Upper lobe of right lung (tissue), 1 donor: Measurements from ENCODE around the gene ZNF70. TPM values are rescaled to one million over a fixed set of nuclear protein-coding genes. Genes with fewer than 3 reads are reported as not detected.

Experiments used
- ATAC-seq: fragments of 200-7000 bp; cut with Tn5 transposase; one replicate; pipeline ENCODE4 v1.9.1; 2020; ENCODE audit warnings: mild to moderate bottlenecking, moderate library complexity
- DNase-seq: peaks from one replicate; pipeline ENCODE4 v3.0.0-alpha.2; 2020
- H3K27ac ChIP-seq: fragments of 200-600 bp; one replicate; pipeline ENCODE4 v1.8.0; 2022
- H3K27me3 ChIP-seq: fragments of 200-600 bp; one replicate; pipeline ENCODE4 v1.8.0; 2022; ENCODE audit warnings: mild to moderate bottlenecking
- H3K36me3 ChIP-seq: fragments of 200-600 bp; one replicate; pipeline ENCODE4 v1.8.0; 2022
- H3K4me1 ChIP-seq: fragments of 200-600 bp; one replicate; pipeline ENCODE4 v1.8.0; 2022
- H3K4me3 ChIP-seq: fragments of 200-600 bp; one replicate; pipeline ENCODE4 v1.8.0; 2022; ENCODE audit warnings: mild to moderate bottlenecking
- H3K9me3 ChIP-seq: fragments of 200-600 bp; one replicate; pipeline ENCODE4 v1.8.0; 2022
- intact Hi-C: fragments of 100-400 bp; cut with DNase I; formaldehyde crosslinking; loops from one replicate; pipeline ENCODE4 v1.11.0; 2022
- long read RNA-seq: library from polyadenylated mRNA; unstranded; transcript quantifications from one replicate; pipeline ENCODE4 v2.0.0, GENCODE V29; 2021
- total RNA-seq: library from RNA; stranded (reverse); fragmentation: NEBNext Ultra II Directional; extraction: Animal tissue kit (Norgen Biotek cat#: 25700); gene quantifications from one replicate; pipeline ENCODE4 v1.2.1, GENCODE V29; 2021
- TF ChIP-seq, protein P1 (sequence below): fragments of 200-600 bp; IDR thresholded peaks from one replicate; pipeline ENCODE4 v1.8.0; 2022; ENCODE audit warnings: antibody characterized with exemption
- donor health status: DM: no; HTN: yes; CAD: no; lungs with severe emphysema.

Gene ZNF70
- 6.1 TPM for total RNA-seq
- long read RNA-seq, full-length matches to known transcripts, result 1 of 2 reads
- long read RNA-seq, partial matches to known transcripts, result 0 of 2 reads
- long read RNA-seq, other reads (novel, unspliced or antisense), result 1 of 2 reads

DNA sequence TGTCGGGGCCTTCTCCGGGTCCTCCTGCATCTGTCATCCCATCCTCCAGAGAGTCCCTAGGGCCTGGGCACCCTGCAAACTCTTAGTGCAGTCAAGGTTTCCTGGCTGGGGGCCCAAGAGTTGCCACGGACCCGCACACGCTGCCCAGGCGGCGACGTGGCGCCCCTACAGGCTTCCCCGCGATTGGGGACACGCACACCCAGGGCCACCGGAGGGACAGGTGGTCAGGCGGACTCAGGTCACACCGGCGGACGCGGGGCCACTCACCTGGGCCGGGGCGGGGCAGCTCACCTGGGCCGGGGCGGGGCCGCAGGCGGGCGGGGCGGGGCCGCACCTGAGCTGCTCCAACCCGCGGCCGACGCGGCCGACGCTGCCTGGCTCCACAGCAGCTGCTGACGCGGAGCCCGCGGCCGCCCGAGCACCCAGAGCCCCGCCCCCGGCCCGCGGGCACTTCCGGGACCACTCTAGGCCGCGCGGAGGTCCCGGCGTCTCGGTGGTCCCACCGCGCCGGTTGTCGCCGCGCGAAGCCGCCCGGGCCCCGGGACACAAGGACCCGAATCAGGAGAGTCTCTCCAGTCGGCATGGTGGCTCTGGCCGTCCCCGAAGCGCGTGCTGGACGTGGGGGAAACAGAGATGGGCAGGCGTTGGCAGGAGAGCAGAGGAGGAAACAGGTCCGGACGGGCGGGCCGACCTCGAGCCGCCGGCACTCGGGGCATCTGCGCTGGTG, at the start of gene ZNF70:
Gene ZNF70, minus strand, starts transcription at position 399 of the 727 bp plus-strand sequence. CDS start 5,972 bp downstream, outside the sequence.
- no peaks in the 10 kb centered on the region for H3K27me3 ChIP-seq
- ATAC-seq, result peak; percentile 97
- peak within 1 kb of the TSS; percentile 94 for H3K27ac ChIP-seq
- DNase-seq, result peak; percentile 96
- peaks cover 8% of the 10 kb centered on the region for H3K4me1 ChIP-seq
- H3K36me3 ChIP-seq, result no peaks in the 10 kb centered on the region
- H3K4me3 ChIP-seq, result peak within 1 kb of the TSS; percentile 75
- intact Hi-C loops, result no loop called here
- H3K9me3 ChIP-seq, result no peaks in the 10 kb centered on the region
- TF ChIP-seq, protein P1, sequence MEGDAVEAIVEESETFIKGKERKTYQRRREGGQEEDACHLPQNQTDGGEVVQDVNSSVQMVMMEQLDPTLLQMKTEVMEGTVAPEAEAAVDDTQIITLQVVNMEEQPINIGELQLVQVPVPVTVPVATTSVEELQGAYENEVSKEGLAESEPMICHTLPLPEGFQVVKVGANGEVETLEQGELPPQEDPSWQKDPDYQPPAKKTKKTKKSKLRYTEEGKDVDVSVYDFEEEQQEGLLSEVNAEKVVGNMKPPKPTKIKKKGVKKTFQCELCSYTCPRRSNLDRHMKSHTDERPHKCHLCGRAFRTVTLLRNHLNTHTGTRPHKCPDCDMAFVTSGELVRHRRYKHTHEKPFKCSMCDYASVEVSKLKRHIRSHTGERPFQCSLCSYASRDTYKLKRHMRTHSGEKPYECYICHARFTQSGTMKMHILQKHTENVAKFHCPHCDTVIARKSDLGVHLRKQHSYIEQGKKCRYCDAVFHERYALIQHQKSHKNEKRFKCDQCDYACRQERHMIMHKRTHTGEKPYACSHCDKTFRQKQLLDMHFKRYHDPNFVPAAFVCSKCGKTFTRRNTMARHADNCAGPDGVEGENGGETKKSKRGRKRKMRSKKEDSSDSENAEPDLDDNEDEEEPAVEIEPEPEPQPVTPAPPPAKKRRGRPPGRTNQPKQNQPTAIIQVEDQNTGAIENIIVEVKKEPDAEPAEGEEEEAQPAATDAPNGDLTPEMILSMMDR, result peak; percentile 26

DNA sequence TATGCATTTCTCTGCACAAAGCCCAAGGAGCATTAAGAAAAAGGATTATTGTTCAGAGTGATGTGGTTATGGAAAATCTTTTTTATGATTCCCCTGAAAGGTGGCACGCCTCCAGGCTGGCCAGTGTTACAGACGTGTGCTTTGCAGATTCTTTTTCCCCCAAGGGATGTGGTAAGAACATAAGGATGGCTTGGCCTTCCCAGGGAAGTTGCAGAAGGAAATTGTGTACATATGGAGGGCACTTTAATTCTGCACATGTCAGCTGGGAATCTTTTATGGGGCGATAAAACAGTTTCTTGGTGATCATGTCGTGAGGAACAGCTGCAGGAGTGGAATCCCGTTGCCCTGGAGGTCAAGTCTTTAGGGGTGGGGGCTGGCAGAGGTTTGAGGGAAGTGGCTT, 45.5 kb upstream of the ZNF70 start:
- Histone ChIP-seq H3K4me1 (peaks cover 4% of the 10 kb centered on the region), H3K27ac (no peak overlapping the region), H3K4me3 (no peak overlapping the region), H3K9me3 (no peaks in the 10 kb centered on the region), H3K36me3 (peaks cover 86% of the 10 kb centered on the region), H3K27me3 (no peaks in the 10 kb centered on the region)
- TF ChIP-seq, protein P1, result no peak
- intact Hi-C loops, result no loop called here
- ATAC-seq (no peak), DNase-seq (no peak)

DNA sequence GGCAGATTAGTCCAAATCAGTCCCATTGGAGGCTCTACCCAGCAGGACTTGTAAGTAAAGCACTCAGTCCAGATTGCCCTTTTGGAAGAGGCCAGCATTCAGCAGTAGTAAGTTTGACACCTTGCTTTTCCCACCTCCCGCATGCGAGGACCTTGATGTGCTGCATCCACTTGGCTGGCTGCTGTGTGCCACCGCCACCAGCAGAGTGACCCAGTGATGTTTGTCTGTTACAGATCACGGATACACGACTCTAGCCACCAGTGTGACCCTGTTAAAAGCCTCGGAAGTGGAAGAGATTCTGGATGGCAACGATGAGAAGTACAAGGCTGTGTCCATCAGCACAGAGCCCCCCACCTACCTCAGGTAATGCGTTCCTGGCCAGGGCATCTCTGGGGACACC, 42.4 kb upstream of the ZNF70 start:
- intact Hi-C loops, result no loop called here
- no peaks in the 10 kb centered on the region for H3K9me3 ChIP-seq
- no peak overlapping the region for H3K27ac ChIP-seq
- H3K4me1 ChIP-seq, result peaks cover 12% of the 10 kb centered on the region
- DNase-seq (no peak), ATAC-seq (no peak)
- peaks cover 60% of the 10 kb centered on the region for H3K36me3 ChIP-seq
- no peaks in the 10 kb centered on the region for H3K27me3 ChIP-seq
- no peak overlapping the region for H3K4me3 ChIP-seq
- TF ChIP-seq, protein P1, result no peak

DNA sequence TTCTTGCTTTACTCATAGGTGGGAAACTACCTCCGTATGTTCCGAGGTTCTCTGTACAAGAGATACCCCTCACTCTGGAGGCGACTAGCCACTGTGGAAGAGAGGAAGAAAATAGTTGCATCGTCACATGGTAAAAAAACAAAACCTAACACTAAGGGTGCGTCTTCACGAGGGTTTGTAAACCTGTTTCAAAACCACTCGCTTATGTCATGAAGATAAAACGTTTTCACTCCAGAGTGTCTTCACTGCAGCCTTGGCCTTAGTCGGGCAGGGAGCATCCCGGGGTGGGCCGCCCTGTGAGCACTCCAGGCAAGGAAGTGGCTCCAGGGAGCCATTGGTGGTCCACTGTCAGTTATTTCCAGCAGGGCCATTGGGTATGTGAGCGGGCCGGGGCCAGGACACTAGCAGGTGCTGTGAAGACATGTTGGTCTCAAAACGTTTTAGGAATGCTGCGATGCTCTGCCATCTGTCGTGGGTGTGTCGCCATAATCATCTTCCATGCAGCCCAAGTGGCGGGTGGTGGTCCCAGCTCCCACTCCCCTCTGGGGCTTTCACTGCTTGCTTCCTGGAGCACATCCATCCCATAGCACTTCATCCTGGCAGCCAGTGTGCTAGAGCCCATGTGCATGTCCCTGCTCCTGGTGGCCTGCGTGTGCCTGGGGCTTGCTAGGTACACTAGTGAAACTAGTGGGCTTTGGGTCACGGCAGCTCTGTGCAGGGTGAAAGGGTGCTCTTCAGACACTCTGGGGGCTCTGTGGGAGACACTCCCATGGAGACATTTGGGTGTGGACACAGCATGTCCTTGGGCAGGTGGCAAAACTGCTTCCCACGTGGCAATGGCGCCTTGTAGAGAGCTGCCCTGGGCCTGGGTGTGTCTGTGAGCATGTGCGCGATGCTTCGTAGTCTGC, 41.1 kb upstream of the ZNF70 start:
- TF ChIP-seq, protein P1, result no peak
- DNase-seq, result no peak
- H3K4me1 ChIP-seq, result peaks cover 20% of the 10 kb centered on the region
- no peaks in the 10 kb centered on the region for H3K9me3 ChIP-seq
- no peaks in the 10 kb centered on the region for H3K27me3 ChIP-seq
- peaks cover 52% of the 10 kb centered on the region for H3K36me3 ChIP-seq
- H3K4me3 ChIP-seq, result no peak overlapping the region
- no peak for ATAC-seq
- H3K27ac ChIP-seq, result no peak overlapping the region
- intact Hi-C loops, result no loop called here

DNA sequence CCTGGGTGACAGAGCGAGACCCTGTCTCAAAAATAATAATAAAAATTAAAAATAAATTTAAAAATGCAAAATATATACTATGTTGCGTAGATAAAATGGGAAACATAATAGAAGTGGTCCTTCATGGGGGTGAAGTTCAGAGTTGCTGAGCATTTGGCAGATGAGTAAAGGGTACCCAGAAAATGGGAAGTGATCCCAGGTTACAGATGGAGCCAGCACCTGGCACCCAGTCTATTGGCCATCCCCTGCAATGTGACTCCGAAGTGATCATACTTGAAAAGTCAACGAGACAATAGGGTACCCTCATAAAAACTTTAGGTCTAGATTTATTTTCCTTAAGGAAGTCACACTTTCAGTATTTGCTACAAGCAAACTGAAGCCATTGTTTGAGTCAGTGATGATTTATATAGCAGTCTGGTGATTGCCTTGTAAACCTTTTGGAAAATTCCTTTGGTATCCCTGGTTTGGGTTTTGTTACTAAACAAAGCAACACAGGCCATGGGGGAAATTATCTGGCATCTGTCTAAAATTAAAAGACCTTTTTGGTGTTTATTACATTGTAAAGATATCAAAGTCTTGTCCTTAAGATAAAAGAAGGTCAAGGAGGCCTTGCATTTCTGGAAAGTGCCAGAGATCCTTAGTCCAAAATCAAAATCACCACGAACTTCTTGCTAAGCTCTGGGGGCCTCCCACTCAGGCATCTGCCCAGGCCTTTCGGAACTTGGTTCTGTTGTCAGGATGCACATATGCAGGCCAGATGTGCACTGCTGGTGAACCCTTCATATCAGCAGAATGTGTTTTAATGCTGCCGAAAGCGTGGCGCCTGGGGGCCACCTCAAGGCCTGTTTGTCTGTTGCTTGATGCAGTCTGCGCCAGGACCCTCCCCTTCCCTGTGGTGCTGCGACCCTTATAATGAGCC, 40.2 kb upstream of the ZNF70 start:
- peaks cover 45% of the 10 kb centered on the region for H3K36me3 ChIP-seq
- H3K27me3 ChIP-seq, result no peaks in the 10 kb centered on the region
- no peaks in the 10 kb centered on the region for H3K9me3 ChIP-seq
- no peak for DNase-seq
- H3K27ac ChIP-seq, result no peak overlapping the region
- TF ChIP-seq, protein P1, result no peak
- H3K4me3 ChIP-seq, result no peak overlapping the region
- intact Hi-C loops, result no loop called here
- peaks cover 26% of the 10 kb centered on the region for H3K4me1 ChIP-seq
- ATAC-seq, result no peak
